Endothelial cell of umbilical vein (primary cell): Measurements from ENCODE around the gene POLR1C. TPM values are rescaled to one million over a fixed set of nuclear protein-coding genes. Genes with fewer than 3 reads are reported as not detected.

ENCODE experiments used
- BruUV-seq: library from RNA; stranded (reverse); fragments of 400-500 nt; replicated peaks from 2 replicates; lab custom pipeline; 2021; lab: Mats Ljungman, UMichigan
- CTCF ChIA-PET: fragments of 300-600, 350-600 bp; sonication (Branson Sonifier 250); formaldehyde crosslinking; loops from one replicate; lab custom pipeline; 2021; ENCODE audit warnings: antibody characterized with exemption, inconsistent platforms; lab: Charles Lee
- POLR2A ChIA-PET: fragments of 300-600, 350-600 bp; sonication (Branson Sonifier 250); formaldehyde crosslinking; loops from one replicate; lab custom pipeline; 2021; ENCODE audit warnings: antibody characterized with exemption, inconsistent platforms; lab: Charles Lee
- DNase-seq: peaks from one replicate; pipeline ENCODE4 v3.0.0-alpha.2; 2011; ENCODE audit warnings: low read depth, low spot score
- FAIRE-seq: peaks from 2 replicates; lab custom pipeline; 2011; peaks lifted over from hg19 to GRCh38; lab: Jason Lieb, UNC
- H2AFZ ChIP-seq: 2 replicates; pipeline ENCODE4 v1.6.0; 2012; ENCODE audit warnings: low read depth, low read length, control low read depth, inconsistent platforms
- H3K27ac ChIP-seq: 2 replicates; pipeline ENCODE4 v1.5.1; 2011; ENCODE audit warnings: low read depth, mild to moderate bottlenecking, control low read depth, low read length, moderate library complexity; ENCODE audit not compliant: insufficient read depth
- H3K27me3 ChIP-seq, 2 experiments: 2 replicates each; pipeline versions ENCODE4 v1.6.0 to v1.6.1; 2011; ENCODE audit warnings: low read length in 2 of 2, mixed read lengths in 1 of 2; ENCODE audit not compliant: control insufficient read depth in 2 of 2, insufficient read depth in 2 of 2
- H3K36me3 ChIP-seq, 2 experiments: 2 replicates in 1 of 2; 3 replicates in 1 of 2; pipeline ENCODE4 v1.5.1; 2011; ENCODE audit warnings: low read length in 2 of 2, mild to moderate bottlenecking in 1 of 2, moderate library complexity in 1 of 2; ENCODE audit not compliant: control insufficient read depth in 2 of 2, insufficient read depth in 2 of 2; ENCODE audit errors: extremely low read depth in 1 of 2
- H3K4me1 ChIP-seq: 3 replicates; pipeline ENCODE4 v1.5.1; 2011; ENCODE audit warnings: mild to moderate bottlenecking, low read length; ENCODE audit not compliant: control insufficient read depth, insufficient read depth; ENCODE audit errors: extremely low read depth
- H3K4me2 ChIP-seq: 2 replicates; pipeline ENCODE4 v1.6.1; 2011; ENCODE audit warnings: low read length, control low read depth, mixed read lengths; ENCODE audit not compliant: insufficient read depth
- H3K4me3 ChIP-seq, 3 experiments: fragments of 200-600 bp in 1 of 3; sonication (generic), shearing (Covaris generic) in 1 of 3; replicated peaks in 1 of 3; 2 replicates each; pipeline ENCODE4 v1.5.1; 2011 to 2016; ENCODE audit warnings: control low read depth in 3 of 3, low read length in 3 of 3, mild to moderate bottlenecking in 2 of 3, inconsistent platforms in 1 of 3, low read depth in 1 of 3, moderate library complexity in 1 of 3; ENCODE audit not compliant: insufficient read depth in 1 of 3
- H3K79me2 ChIP-seq: 2 replicates; pipeline ENCODE4 v1.6.0; 2012; ENCODE audit warnings: low read length, inconsistent platforms; ENCODE audit not compliant: control insufficient read depth, insufficient read depth
- H3K9ac ChIP-seq: replicated peaks from 2 replicates; pipeline ENCODE3; 2011; ENCODE audit warnings: low read length, control low read depth; ENCODE audit not compliant: insufficient read depth; ENCODE audit errors: extremely low read depth
- H3K9me1 ChIP-seq: replicated peaks from 3 replicates; pipeline ENCODE4 v1.6.0; 2011; ENCODE audit warnings: mild to moderate bottlenecking, low read length; ENCODE audit not compliant: control insufficient read depth, insufficient read depth; ENCODE audit errors: extremely low read depth
- H3K9me3 ChIP-seq: replicated peaks from 2 replicates; pipeline ENCODE4 v1.5.1; 2012; ENCODE audit warnings: low read length, inconsistent platforms; ENCODE audit not compliant: control insufficient read depth, insufficient read depth
- H4K20me1 ChIP-seq: replicated peaks from 2 replicates; pipeline ENCODE3; 2011; ENCODE audit warnings: mild to moderate bottlenecking, low read length; ENCODE audit not compliant: control insufficient read depth, insufficient read depth; ENCODE audit errors: extremely low read depth
- CTCF ChIP-seq, 2 donors: IDR thresholded peaks; 1 replicate in 1 of 2; 2 replicates in 1 of 2; pipeline ENCODE4 v1.5.1; 2011; ENCODE audit warnings: low read length in 2 of 2, mild to moderate bottlenecking in 2 of 2, moderate library complexity in 2 of 2, control low read depth in 1 of 2, inconsistent platforms in 1 of 2, low read depth in 1 of 2; ENCODE audit not compliant: insufficient read depth in 1 of 2; ENCODE audit errors: extremely low read depth in 1 of 2
- JUN ChIP-seq: IDR thresholded peaks from 2 replicates; pipeline ENCODE4 v1.6.1; 2011; ENCODE audit warnings: borderline replicate concordance, low read depth; ENCODE audit not compliant: insufficient read length, insufficient read depth
- POLR2A ChIP-seq: IDR thresholded peaks from 2 replicates; pipeline ENCODE4 v1.6.1; 2012; ENCODE audit warnings: low read depth, mild to moderate bottlenecking, control low read depth, low read length
- POLR2AphosphoS5 ChIP-seq: IDR thresholded peaks from 2 replicates; pipeline ENCODE4 v1.6.1; 2012; ENCODE audit warnings: low read depth, mild to moderate bottlenecking, control low read depth, low read length, moderate library complexity; ENCODE audit not compliant: insufficient read depth
- dilution Hi-C: fragments of 300-500 bp; cut with MboI; formaldehyde crosslinking; loops from one replicate; pipeline ENCODE4 v1.15.0; 2019; ENCODE audit warnings: low sequenced_read_pairs; ENCODE audit not compliant: extremely low pct_ligation_motif_present
- intact Hi-C: fragments of 100-400 bp; cut with micrococcal nuclease; formaldehyde crosslinking; loops from one replicate; pipeline ENCODE4 v1.10.0; 2022
- polyA plus RNA-seq, 4 experiments: library from polyadenylated mRNA; depleted of rRNA in 3 of 4; stranded (reverse) in 3 of 4; unstranded in 1 of 4; fragments of >200 nt; gene quantifications; 2 replicates each; pipeline versions ENCODE4 v1.2.1 to v1.2.3, GENCODE V29; 2011 to 2012; ENCODE audit warnings: missing spikeins in 1 of 4
- total RNA-seq: library from RNA; stranded (reverse); gene quantifications from 2 replicates; pipeline ENCODE4 v1.2.3, GENCODE V29; 2021
- TF ChIP-seq, protein P1 (sequence below): IDR thresholded peaks from 2 replicates; pipeline ENCODE4 v1.6.1; 2011; ENCODE audit not compliant: insufficient read depth, insufficient read length

POLR1C gene
- total and polyA plus RNA-seq, 2 donors (not counting 3 experiments of a cell fraction or from before 2014, with no cell fraction given), result 39.8 to 46.0 TPM

GRCh38 chr6:43509984-43510826, 6.7 kb upstream of the POLR1C start, which contains the start of gene LRRC73:
LRRC73 (minus strand) TSS chr6:43510346; CDS start chr6:43509785, 561 bp downstream.
- H3K9ac ChIP-seq, result no peak within 1 kb of the TSS

More at GRCh38 chr6:43509984-43510826, 6.7 kb upstream of the POLR1C start, which contains the start of gene LRRC73:
- Histone ChIP-seq H3K27me3 (no peaks in the 10 kb centered on the region), H3K4me1 (peaks cover 8% of the 10 kb centered on the region), H3K9me1 (no peaks in the 10 kb centered on the region), H3K27ac (no peak within 1 kb of the TSS), H2AFZ (peak within 1 kb of the TSS; percentile 55), H4K20me1 (no peaks in the 10 kb centered on the region), H3K9me3 (no peaks in the 10 kb centered on the region), H3K79me2 (peaks cover 5% of the 10 kb centered on the region), H3K4me3 (peak within 1 kb of the TSS; percentile 6 to 54 (median 44)), H3K4me2 (peak within 1 kb of the TSS; percentile 56), H3K36me3 (peaks cover 3 to 30% of the 10 kb centered on the region in 2 experiments)
- intact Hi-C loops (loop anchor here (10.0 kb wide), 1 partner anchor 605 kb away; no protein-coding TSS in a partner anchor), dilution Hi-C loops (no loop called here)
- peak; percentile 84 for DNase-seq
- no TSS peak for BruUV-seq
- TF ChIP-seq CTCF (IDR thresholded peaks at IDR 0.05; ENCODE audit: extremely low read depth in 1 of 2, insufficient read depth in 1 of 2, low read depth in 1 of 2, low read length in 2 of 2) (no peak), POLR2AphosphoS5 (peak; percentile 83), POLR2A (peak; percentile 47), JUN (no peak)
- TF ChIP-seq, protein P1, sequence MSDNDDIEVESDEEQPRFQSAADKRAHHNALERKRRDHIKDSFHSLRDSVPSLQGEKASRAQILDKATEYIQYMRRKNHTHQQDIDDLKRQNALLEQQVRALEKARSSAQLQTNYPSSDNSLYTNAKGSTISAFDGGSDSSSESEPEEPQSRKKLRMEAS, result peak; percentile 48
- peak; percentile 87 for FAIRE-seq
- ChIA-PET CTCF (interaction anchor here (0.5 to 19.0 kb wide), 12 partner anchors 11 to 600 kb away, joined by 3 to 289 read pairs (median 4); partner anchors contain the start of genes DLK2, DNPH1 and ZNF318), POLR2A (interaction anchor here (0.6 to 1.0 kb wide), 3 partner anchors 16 to 124 kb away, joined by 3 to 5 read pairs (median 4); partner anchors contain the start of gene DLK2)
